Endothelial cell of umbilical vein (primary cell): ENCODE results near the gene TNFRSF21.

Experiments
- JUN ChIP-seq: IDR thresholded peaks from 2 replicates; pipeline ENCODE4 v1.6.1; 2011; ENCODE audit warnings: borderline replicate concordance, low read depth; ENCODE audit not compliant: insufficient read length, insufficient read depth
- MYC ChIP-seq: IDR thresholded peaks from one replicate; pipeline ENCODE4 v1.6.1; 2011; ENCODE audit warnings: mild to moderate bottlenecking, low read depth, low read length
- POLR2A ChIP-seq: IDR thresholded peaks from 2 replicates; pipeline ENCODE4 v1.6.1; 2012; ENCODE audit warnings: low read depth, mild to moderate bottlenecking, control low read depth, low read length
- POLR2AphosphoS5 ChIP-seq: IDR thresholded peaks from 2 replicates; pipeline ENCODE4 v1.6.1; 2012; ENCODE audit warnings: low read depth, mild to moderate bottlenecking, control low read depth, low read length, moderate library complexity; ENCODE audit not compliant: insufficient read depth
- TF ChIP-seq, protein P1 (sequence below), 2 donors: IDR thresholded peaks; 1 replicate in 1 of 2; 2 replicates in 1 of 2; pipeline ENCODE4 v1.5.1; 2011; ENCODE audit warnings: low read length in 2 of 2, mild to moderate bottlenecking in 2 of 2, moderate library complexity in 2 of 2, control low read depth in 1 of 2, inconsistent platforms in 1 of 2, low read depth in 1 of 2; ENCODE audit not compliant: insufficient read depth in 1 of 2; ENCODE audit errors: extremely low read depth in 1 of 2
- TF ChIP-seq, protein P2 (sequence below): IDR thresholded peaks from 2 replicates; pipeline ENCODE4 v1.6.1; 2011; ENCODE audit not compliant: insufficient read depth, insufficient read length

- TF ChIP-seq MYC (no peak), POLR2A (no peak), POLR2AphosphoS5 (no peak), JUN (no peak)
- TF ChIP-seq, protein P1, sequence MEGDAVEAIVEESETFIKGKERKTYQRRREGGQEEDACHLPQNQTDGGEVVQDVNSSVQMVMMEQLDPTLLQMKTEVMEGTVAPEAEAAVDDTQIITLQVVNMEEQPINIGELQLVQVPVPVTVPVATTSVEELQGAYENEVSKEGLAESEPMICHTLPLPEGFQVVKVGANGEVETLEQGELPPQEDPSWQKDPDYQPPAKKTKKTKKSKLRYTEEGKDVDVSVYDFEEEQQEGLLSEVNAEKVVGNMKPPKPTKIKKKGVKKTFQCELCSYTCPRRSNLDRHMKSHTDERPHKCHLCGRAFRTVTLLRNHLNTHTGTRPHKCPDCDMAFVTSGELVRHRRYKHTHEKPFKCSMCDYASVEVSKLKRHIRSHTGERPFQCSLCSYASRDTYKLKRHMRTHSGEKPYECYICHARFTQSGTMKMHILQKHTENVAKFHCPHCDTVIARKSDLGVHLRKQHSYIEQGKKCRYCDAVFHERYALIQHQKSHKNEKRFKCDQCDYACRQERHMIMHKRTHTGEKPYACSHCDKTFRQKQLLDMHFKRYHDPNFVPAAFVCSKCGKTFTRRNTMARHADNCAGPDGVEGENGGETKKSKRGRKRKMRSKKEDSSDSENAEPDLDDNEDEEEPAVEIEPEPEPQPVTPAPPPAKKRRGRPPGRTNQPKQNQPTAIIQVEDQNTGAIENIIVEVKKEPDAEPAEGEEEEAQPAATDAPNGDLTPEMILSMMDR (IDR thresholded peaks at IDR 0.05; ENCODE audit: extremely low read depth in 1 of 2, insufficient read depth in 1 of 2, low read depth in 1 of 2, low read length in 2 of 2), result no peak
- TF ChIP-seq, protein P2, sequence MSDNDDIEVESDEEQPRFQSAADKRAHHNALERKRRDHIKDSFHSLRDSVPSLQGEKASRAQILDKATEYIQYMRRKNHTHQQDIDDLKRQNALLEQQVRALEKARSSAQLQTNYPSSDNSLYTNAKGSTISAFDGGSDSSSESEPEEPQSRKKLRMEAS, result no peak
Observed at GRCh38 chr6:47229255-47229654, 80.5 kb downstream of the TNFRSF21 start.
